ENCODE measurements around the gene TBX5. TPM values are rescaled to one million over a fixed set of nuclear protein-coding genes. Genes with fewer than 3 reads are reported as not detected.

Gene TBX5
- total RNA-seq, 1 experiment from 2014 or later, result not detected

GRCh38 chr12:114318984-114319383 is 87.0 kb downstream of the TBX5 start:
- no peak for DNase-seq
- H3K27ac Mint-ChIP-seq (ENCODE audit: unreplicated experiment), result no peak overlapping the region
- no peaks in the 10 kb centered on the region for H3K27me3 Mint-ChIP-seq (ENCODE audit: unreplicated experiment)
- intact Hi-C loops (cut with micrococcal nuclease; ENCODE audit: unreplicated experiment), result no loop called here
- no TSS peak for BruUV-seq (replicated peaks)
- H3K9me3 Mint-ChIP-seq (ENCODE audit: low read depth, unreplicated experiment), result peaks cover 3% of the 10 kb centered on the region
- no peaks in the 10 kb centered on the region for H3K4me1 Mint-ChIP-seq (ENCODE audit: low read depth, unreplicated experiment)
- H3K4me3 Mint-ChIP-seq (ENCODE audit: low read depth, unreplicated experiment), result no peak overlapping the region
- no peak for TF ChIP-seq CTCF (IDR thresholded peaks at IDR 0.05; ENCODE audit: unreplicated experiment)
- H3K36me3 Mint-ChIP-seq (ENCODE audit: insufficient read depth, unreplicated experiment), result no peaks in the 10 kb centered on the region
- CTCF ChIA-PET, result no interaction called here

GRCh38 chr12:114316076-114316475 is 89.9 kb downstream of the TBX5 start:
- H3K9me3 Mint-ChIP-seq (ENCODE audit: low read depth, unreplicated experiment), result no peaks in the 10 kb centered on the region
- CTCF ChIA-PET, result no interaction called here
- no peak for TF ChIP-seq CTCF (IDR thresholded peaks at IDR 0.05; ENCODE audit: unreplicated experiment)
- no peak for DNase-seq
- H3K27ac Mint-ChIP-seq (ENCODE audit: unreplicated experiment), result no peak overlapping the region
- BruUV-seq (replicated peaks), result no TSS peak
- no peaks in the 10 kb centered on the region for H3K27me3 Mint-ChIP-seq (ENCODE audit: unreplicated experiment)
- no peaks in the 10 kb centered on the region for H3K4me1 Mint-ChIP-seq (ENCODE audit: low read depth, unreplicated experiment)
- H3K4me3 Mint-ChIP-seq (ENCODE audit: low read depth, unreplicated experiment), result no peak overlapping the region
- H3K36me3 Mint-ChIP-seq (ENCODE audit: insufficient read depth, unreplicated experiment), result no peaks in the 10 kb centered on the region
- intact Hi-C loops (cut with micrococcal nuclease; ENCODE audit: unreplicated experiment), result no loop called here

GRCh38 chr12:114314974-114315720 is 90.8 kb downstream of the TBX5 start:
- TF ChIP-seq CTCF (IDR thresholded peaks at IDR 0.05; ENCODE audit: unreplicated experiment), result no peak
- no TSS peak for BruUV-seq (replicated peaks)
- no peak overlapping the region for H3K4me3 Mint-ChIP-seq (ENCODE audit: low read depth, unreplicated experiment)
- intact Hi-C loops (cut with micrococcal nuclease; ENCODE audit: unreplicated experiment), result no loop called here
- CTCF ChIA-PET, result no interaction called here
- H3K36me3 Mint-ChIP-seq (ENCODE audit: insufficient read depth, unreplicated experiment), result no peaks in the 10 kb centered on the region
- H3K9me3 Mint-ChIP-seq (ENCODE audit: low read depth, unreplicated experiment), result peaks cover 3% of the 10 kb centered on the region
- H3K27ac Mint-ChIP-seq (ENCODE audit: unreplicated experiment), result no peak overlapping the region
- no peaks in the 10 kb centered on the region for H3K27me3 Mint-ChIP-seq (ENCODE audit: unreplicated experiment)
- H3K4me1 Mint-ChIP-seq (ENCODE audit: low read depth, unreplicated experiment), result no peaks in the 10 kb centered on the region
- DNase-seq, result no peak

- TF ChIP-seq CTCF (IDR thresholded peaks at IDR 0.05; ENCODE audit: unreplicated experiment), result no peak
- no peaks in the 10 kb centered on the region for H3K36me3 Mint-ChIP-seq (ENCODE audit: insufficient read depth, unreplicated experiment)
These were observed 91.5 kb downstream of the TBX5 start for GRCh38 chr12:114314403-114314802.

More at GRCh38 chr12:114314403-114314802, 91.5 kb downstream of the TBX5 start:
- H3K27ac Mint-ChIP-seq (ENCODE audit: unreplicated experiment), result no peak overlapping the region
- no TSS peak for BruUV-seq (replicated peaks)
- H3K4me3 Mint-ChIP-seq (ENCODE audit: low read depth, unreplicated experiment), result no peak overlapping the region
- no peaks in the 10 kb centered on the region for H3K27me3 Mint-ChIP-seq (ENCODE audit: unreplicated experiment)
- intact Hi-C loops (cut with micrococcal nuclease; ENCODE audit: unreplicated experiment), result no loop called here
- H3K4me1 Mint-ChIP-seq (ENCODE audit: low read depth, unreplicated experiment), result no peaks in the 10 kb centered on the region
- CTCF ChIA-PET, result no interaction called here
- H3K9me3 Mint-ChIP-seq (ENCODE audit: low read depth, unreplicated experiment), result peaks cover 3% of the 10 kb centered on the region
- no peak for DNase-seq

All from Calu3 (cell line).